BJ (cell line): ENCODE data around the gene SRMS. TPM values are rescaled to one million over a fixed set of nuclear protein-coding genes. Genes with fewer than 3 reads are reported as not detected.

ENCODE experiments used
- CTCF ChIA-PET: fragments of 350-600 bp; formaldehyde crosslinking; extraction: SDS; loops from one replicate; lab custom pipeline; 2021; ENCODE audit warnings: antibody characterized with exemption, inconsistent platforms; lab: Yijun Ruan, JAX
- POLR2A ChIA-PET: fragments of 300-600 bp; sonication (Branson Sonifier 250); formaldehyde crosslinking; extraction: SDS; loops from one replicate; lab custom pipeline; 2021; ENCODE audit warnings: antibody characterized with exemption; lab: Charles Lee
- DNase-seq: peaks from one replicate; pipeline ENCODE4 v3.0.0-alpha.2; 2011; ENCODE audit warnings: low read depth
- H3K27me3 ChIP-seq: 2 replicates; pipeline ENCODE4 v1.6.0; 2011; ENCODE audit warnings: low read length; ENCODE audit not compliant: control insufficient read depth, insufficient read depth
- H3K36me3 ChIP-seq: 2 replicates; pipeline ENCODE4 v1.5.1; 2011; ENCODE audit warnings: low read length; ENCODE audit not compliant: control insufficient read depth, insufficient read depth
- H3K4me3 ChIP-seq: 2 replicates; pipeline ENCODE4 v1.5.1; 2011; ENCODE audit warnings: low read depth, mild to moderate bottlenecking, control low read depth, low read length
- polyA plus RNA-seq: library from polyadenylated mRNA; depleted of rRNA; stranded (reverse); fragments of >200 nt; gene quantifications from 2 replicates; pipeline ENCODE4 v1.2.3, GENCODE V29; 2011
- TF ChIP-seq, protein P1 (sequence below): IDR thresholded peaks from 2 replicates; pipeline ENCODE4 v1.5.1; 2011; ENCODE audit warnings: low read depth, mild to moderate bottlenecking, control low read depth, inconsistent platforms, low read length, moderate library complexity; ENCODE audit not compliant: insufficient read depth

SRMS gene
- polyA plus RNA-seq, 1 experiment, result not detected

DNA sequence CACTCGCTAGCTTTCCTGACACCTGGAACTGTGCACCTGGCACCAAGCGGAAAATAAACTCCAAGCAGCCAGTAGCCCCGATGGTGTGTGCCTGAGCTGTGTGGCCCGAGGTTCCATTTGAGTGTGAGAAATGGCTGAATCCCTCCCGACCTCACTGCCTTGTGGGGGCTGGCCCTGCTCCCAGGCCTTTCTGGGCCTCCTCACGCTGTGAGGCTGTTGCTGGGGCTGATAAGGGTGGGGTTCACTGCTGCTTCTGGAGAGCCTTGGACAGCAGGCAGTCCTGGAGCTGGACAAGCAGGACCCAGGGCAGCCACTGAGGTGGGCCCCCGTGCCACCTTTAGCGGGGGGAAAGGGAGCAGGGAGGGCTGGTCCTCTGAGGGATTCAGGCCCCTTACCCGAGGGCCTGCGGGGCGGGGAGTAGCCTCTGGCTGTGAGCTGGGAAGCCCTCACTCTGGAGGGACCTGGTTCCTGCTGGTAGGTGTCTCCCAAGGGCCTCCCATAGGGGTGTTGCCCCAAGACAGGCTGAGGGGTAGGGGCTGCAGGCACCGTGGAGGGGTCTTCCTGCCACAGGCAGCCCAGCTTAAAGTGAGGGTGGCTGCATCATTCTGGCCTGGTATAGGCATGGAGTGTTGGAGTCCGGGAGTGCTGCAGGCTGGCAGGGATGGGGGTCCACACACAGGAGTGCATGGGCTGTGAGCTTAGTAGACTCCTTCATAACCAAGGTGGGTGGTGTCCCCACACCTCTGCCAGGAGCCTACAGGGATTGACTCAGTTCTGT, 25.3 kb downstream of the SRMS start:
- POLR2A ChIA-PET, result no interaction called here
- no peaks in the 10 kb centered on the region for H3K27me3 ChIP-seq
- DNase-seq, result no peak
- H3K4me3 ChIP-seq, result peak overlapping the region; percentile 93
- CTCF ChIA-PET, result interaction anchor here (0.6 to 2.6 kb wide), 5 partner anchors 9 to 452 kb away, joined by 3 to 10 read pairs (median 4); partner anchors contain the start of gene PTK6
- peaks cover 13% of the 10 kb centered on the region for H3K36me3 ChIP-seq
- TF ChIP-seq, protein P1, sequence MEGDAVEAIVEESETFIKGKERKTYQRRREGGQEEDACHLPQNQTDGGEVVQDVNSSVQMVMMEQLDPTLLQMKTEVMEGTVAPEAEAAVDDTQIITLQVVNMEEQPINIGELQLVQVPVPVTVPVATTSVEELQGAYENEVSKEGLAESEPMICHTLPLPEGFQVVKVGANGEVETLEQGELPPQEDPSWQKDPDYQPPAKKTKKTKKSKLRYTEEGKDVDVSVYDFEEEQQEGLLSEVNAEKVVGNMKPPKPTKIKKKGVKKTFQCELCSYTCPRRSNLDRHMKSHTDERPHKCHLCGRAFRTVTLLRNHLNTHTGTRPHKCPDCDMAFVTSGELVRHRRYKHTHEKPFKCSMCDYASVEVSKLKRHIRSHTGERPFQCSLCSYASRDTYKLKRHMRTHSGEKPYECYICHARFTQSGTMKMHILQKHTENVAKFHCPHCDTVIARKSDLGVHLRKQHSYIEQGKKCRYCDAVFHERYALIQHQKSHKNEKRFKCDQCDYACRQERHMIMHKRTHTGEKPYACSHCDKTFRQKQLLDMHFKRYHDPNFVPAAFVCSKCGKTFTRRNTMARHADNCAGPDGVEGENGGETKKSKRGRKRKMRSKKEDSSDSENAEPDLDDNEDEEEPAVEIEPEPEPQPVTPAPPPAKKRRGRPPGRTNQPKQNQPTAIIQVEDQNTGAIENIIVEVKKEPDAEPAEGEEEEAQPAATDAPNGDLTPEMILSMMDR, result no peak

DNA sequence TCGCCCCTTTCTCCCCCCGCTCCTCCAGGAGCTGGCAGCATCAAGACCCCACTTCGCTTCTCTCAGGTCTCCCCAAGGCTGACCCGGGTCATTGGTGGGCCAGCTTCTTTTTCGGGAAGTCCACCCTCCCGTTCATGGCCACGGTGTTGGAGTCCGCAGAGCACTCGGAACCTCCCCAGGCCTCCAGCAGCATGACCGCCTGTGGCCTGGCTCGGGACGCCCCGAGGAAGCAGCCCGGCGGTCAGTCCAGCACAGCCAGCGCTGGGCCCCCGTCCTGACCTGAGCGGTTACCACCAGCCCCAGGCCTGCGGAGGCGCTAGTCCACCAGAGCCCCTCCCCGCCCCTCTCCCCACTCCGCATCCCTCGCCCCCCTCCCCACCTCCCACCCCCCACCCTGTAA, 25.9 kb downstream of the SRMS start:
- peak overlapping the region; percentile 93 for H3K4me3 ChIP-seq
- no peaks in the 10 kb centered on the region for H3K27me3 ChIP-seq
- no peak for DNase-seq
- H3K36me3 ChIP-seq, result peaks cover 13% of the 10 kb centered on the region
- TF ChIP-seq, protein P1, result no peak
- ChIA-PET CTCF (interaction anchor here (0.5 to 2.6 kb wide), 9 partner anchors 9 to 453 kb away, joined by 3 to 13 read pairs (median 4); partner anchors contain the start of gene PTK6), POLR2A (interaction anchor here (0.6 kb wide), 1 partner anchor 21 kb away, joined by 3 read pairs; no protein-coding TSS in a partner anchor)

DNA sequence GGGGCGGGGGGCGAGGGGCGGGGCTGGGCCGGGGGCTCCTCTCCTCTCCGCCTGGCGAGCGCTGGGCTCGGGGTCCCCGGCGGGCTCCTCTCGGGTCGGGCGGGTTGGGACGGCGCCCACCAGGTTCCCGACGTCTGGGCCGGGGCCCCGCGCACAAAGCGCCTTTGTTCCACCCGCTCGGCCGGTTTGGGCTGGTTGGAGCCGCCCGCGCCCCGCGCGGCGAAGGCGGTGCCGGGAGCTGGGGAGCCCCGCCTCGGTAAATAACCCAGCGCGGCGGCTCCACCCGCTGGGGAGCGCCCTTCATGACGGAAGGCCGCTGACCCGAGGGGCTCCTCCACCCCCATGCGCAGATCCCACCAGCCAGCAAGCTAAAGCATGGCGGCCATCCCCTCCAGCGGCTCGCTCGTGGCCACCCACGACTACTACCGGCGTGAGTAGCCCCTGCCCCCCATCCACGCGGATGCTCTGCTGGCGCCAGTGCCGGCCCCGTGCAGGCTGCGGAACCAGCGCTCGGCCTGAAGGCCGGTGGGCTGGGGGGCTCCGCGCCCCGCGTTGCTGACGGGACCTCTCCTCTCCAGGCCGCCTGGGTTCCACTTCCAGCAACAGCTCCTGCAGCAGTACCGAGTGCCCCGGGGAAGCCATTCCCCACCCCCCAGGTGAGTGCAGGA, 26.5 kb downstream of the SRMS start:
- DNase-seq, result no peak
- Histone ChIP-seq H3K36me3 (peaks cover 13% of the 10 kb centered on the region), H3K27me3 (no peaks in the 10 kb centered on the region), H3K4me3 (peak overlapping the region; percentile 93)
- ChIA-PET CTCF (interaction anchor here (0.5 to 2.6 kb wide), 10 partner anchors 10 to 453 kb away, joined by 3 to 13 read pairs (median 4); partner anchors contain the start of gene PTK6), POLR2A (interaction anchor here (0.6 kb wide), 1 partner anchor 22 kb away, joined by 3 read pairs; no protein-coding TSS in a partner anchor)
- TF ChIP-seq, protein P1, result peak; percentile 16; the same call in 1 of the 2 replicates

DNA sequence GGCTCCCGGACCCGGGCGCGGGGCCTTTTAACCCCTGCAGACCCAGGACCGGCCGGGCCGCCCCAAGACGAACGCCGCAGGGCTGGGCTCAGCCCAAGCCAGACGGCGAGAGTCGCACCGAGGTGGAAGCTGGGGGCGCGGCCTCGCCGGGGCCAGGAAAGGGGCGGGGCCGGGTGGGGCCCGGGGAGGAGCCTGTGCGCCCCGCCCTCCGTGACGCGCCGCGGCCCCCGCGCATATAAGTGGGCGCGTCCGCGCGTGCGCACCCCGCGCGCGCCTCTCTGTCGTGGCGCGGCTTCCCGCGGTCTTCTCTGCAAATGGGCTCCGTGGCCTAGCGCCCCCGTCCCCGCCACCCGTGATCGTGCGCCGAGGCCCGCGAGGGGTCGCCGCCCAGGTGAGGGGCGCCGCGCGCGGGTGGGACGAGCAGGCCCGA, 27.0 kb downstream of the SRMS start, which contains the start of gene PPDPF:
PPDPF (plus strand) TSS at position 262 of the 430 bp plus-strand sequence. CDS start 544 bp downstream, outside the sequence.
- Histone ChIP-seq H3K36me3 (peaks cover 13% of the 10 kb centered on the region), H3K27me3 (no peaks in the 10 kb centered on the region), H3K4me3 (peak within 1 kb of the TSS; percentile 93)
- POLR2A ChIA-PET, result interaction anchor here (0.6 kb wide), 2 partner anchors 106 to 300 kb away, joined by 5 to 14 read pairs; partner anchors contain the start of gene GMEB2
- DNase-seq, result no peak
- CTCF ChIA-PET, result interaction anchor here (0.9 to 2.6 kb wide), 7 partner anchors 10 to 162 kb away, joined by 4 to 13 read pairs (median 4); partner anchors contain the start of gene PTK6
- TF ChIP-seq, protein P1, result no peak
